ENCODE measurements around the gene ATP10A.

DNA sequence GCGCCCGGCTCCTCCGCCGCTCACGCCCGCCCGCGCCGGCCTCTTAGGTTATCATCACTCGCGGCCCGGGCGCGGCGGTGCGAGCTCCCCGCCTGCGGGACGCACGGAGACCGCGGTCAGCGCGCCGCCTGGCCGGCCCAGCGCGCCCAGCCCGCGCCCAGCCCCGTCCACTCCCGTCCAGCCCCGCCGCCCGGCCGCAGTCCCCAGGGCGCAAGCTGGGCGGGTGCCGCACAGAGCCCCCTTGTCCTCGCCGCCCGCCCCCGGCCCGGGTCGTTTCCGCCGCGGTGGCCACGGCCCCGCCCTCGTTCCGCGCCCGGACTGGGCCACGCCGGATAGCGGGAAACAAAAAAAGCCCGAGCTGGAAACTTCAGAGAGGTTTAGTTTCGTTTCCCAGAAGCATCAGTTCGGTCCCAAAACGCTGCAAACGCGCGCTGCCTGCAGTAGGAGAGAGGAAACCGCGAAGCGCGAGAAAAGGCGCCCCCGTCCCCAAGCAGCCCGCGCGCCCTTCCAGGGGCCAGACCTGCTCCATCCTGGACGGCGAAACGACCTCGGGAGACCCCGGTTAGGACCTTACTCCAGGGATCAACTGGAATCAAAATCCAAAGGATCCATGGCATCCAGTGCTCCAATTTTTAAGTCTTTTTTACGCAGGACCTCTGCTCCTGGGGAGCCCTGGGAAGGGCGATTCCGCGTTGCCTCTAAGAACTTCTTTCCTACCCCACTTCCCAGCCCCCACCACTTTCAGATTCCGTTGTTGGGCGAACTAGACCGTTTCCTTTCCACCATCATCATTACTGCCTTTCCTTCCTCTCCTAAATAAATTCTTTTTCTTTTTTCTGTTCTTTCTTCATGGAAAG, at the start of gene ATP10A:
- TF ChIP-seq, protein P1, sequence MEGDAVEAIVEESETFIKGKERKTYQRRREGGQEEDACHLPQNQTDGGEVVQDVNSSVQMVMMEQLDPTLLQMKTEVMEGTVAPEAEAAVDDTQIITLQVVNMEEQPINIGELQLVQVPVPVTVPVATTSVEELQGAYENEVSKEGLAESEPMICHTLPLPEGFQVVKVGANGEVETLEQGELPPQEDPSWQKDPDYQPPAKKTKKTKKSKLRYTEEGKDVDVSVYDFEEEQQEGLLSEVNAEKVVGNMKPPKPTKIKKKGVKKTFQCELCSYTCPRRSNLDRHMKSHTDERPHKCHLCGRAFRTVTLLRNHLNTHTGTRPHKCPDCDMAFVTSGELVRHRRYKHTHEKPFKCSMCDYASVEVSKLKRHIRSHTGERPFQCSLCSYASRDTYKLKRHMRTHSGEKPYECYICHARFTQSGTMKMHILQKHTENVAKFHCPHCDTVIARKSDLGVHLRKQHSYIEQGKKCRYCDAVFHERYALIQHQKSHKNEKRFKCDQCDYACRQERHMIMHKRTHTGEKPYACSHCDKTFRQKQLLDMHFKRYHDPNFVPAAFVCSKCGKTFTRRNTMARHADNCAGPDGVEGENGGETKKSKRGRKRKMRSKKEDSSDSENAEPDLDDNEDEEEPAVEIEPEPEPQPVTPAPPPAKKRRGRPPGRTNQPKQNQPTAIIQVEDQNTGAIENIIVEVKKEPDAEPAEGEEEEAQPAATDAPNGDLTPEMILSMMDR (IDR thresholded peaks at IDR 0.05): no peak
- TF ChIP-seq POLR2A (IDR thresholded peaks at IDR 0.05) (no peak), POLR2AphosphoS5 (IDR thresholded peaks at IDR 0.05) (no peak)
